SK-N-MC (cell line): ENCODE results near the gene GGACT.

Experiments
- EZH2 ChIP-seq: fragments of 200-600 bp; sonication (generic); IDR thresholded peaks from one replicate; pipeline ENCODE4 v1.6.1; 2017; ENCODE audit warnings: antibody characterized with exemption
- FOXP2 ChIP-seq: optimal IDR thresholded peaks from 2 replicates; pipeline ENCODE3; 2011; ENCODE audit warnings: mild to moderate bottlenecking, moderate library complexity; ENCODE audit not compliant: insufficient read depth; ENCODE audit errors: extremely low read length, control extremely low read depth
- POLR2AphosphoS5 ChIP-seq: IDR thresholded peaks from 2 replicates; pipeline ENCODE4 v1.6.1; 2012; ENCODE audit warnings: mild to moderate bottlenecking, low read depth, low read length, borderline replicate concordance

GRCh38 chr13:100513171-100513570, 75.4 kb downstream of the GGACT start:
- TF ChIP-seq EZH2 (no peak), POLR2AphosphoS5 (no peak), FOXP2 (no peak)
